Measurements from ENCODE around the gene ARL17B.
"Not testable (repeated sequence)": the region's sequence is repeated elsewhere in the genome, so short reads cannot be mapped to it uniquely, and the experiment has no call there.

Gene ARL17B

GRCh38 chr17:46264456-46265198 lies 96.9 kb downstream of the ARL17B start:
- H3K9ac ChIP-seq (ENCODE audit: low read depth, low read length): no peak overlapping the region
- peaks cover 2% of the 10 kb centered on the region for H3K27me3 ChIP-seq (ENCODE audit: control insufficient read depth, insufficient read depth, low read length)
- peak overlapping the region; percentile 19 for H3K4me2 ChIP-seq (ENCODE audit: low read length)
- H3K9me3 ChIP-seq (replicated peaks; ENCODE audit: low read length): no peaks in the 10 kb centered on the region
- H3K36me3 ChIP-seq (ENCODE audit: insufficient read depth, low read length): no peaks in the 10 kb centered on the region
- H3K4me1 ChIP-seq (ENCODE audit: control insufficient read depth, insufficient read depth, low read length): peaks cover 17% of the 10 kb centered on the region
- no peak overlapping the region for H3K4me3 ChIP-seq (ENCODE audit: low read length)

- Histone ChIP-seq H3K4me3 (ENCODE audit: low read length) (no peak overlapping the region), H3K36me3 (ENCODE audit: insufficient read depth, low read length) (no peaks in the 10 kb centered on the region), H3K27me3 (ENCODE audit: control insufficient read depth, insufficient read depth, low read length) (no peaks in the 10 kb centered on the region), H3K4me2 (ENCODE audit: low read length) (no peak overlapping the region), H3K9ac (ENCODE audit: low read depth, low read length) (no peak overlapping the region), H3K4me1 (ENCODE audit: control insufficient read depth, insufficient read depth, low read length) (peaks cover 17% of the 10 kb centered on the region), H3K9me3 (replicated peaks; ENCODE audit: low read length) (no peaks in the 10 kb centered on the region)
Measured at GRCh38 chr17:46262271-46262670, 99.3 kb downstream of the ARL17B start.

- not testable (repeated sequence) for H3K9me3 ChIP-seq (replicated peaks; ENCODE audit: low read length); H3K9ac ChIP-seq (ENCODE audit: low read depth, low read length); H3K27me3 ChIP-seq (ENCODE audit: control insufficient read depth, insufficient read depth, low read length); H3K36me3 ChIP-seq (ENCODE audit: insufficient read depth, low read length)
- Histone ChIP-seq H3K4me3 (ENCODE audit: low read length) (peak overlapping the region; percentile 56), H3K4me2 (ENCODE audit: low read length) (peak overlapping the region; percentile 79), H3K4me1 (ENCODE audit: control insufficient read depth, insufficient read depth, low read length) (peaks cover 10% of the 10 kb centered on the region)
Measured at GRCh38 chr17:46259845-46260661, 101.5 kb downstream of the ARL17B start.

GRCh38 chr17:46256369-46256768 lies 105.2 kb downstream of the ARL17B start:
- H3K9me3 ChIP-seq (replicated peaks; ENCODE audit: low read length); H3K4me1 ChIP-seq (ENCODE audit: control insufficient read depth, insufficient read depth, low read length); H3K9ac ChIP-seq (ENCODE audit: low read depth, low read length); H3K27me3 ChIP-seq (ENCODE audit: control insufficient read depth, insufficient read depth, low read length); H3K36me3 ChIP-seq (ENCODE audit: insufficient read depth, low read length); H3K4me3 ChIP-seq (ENCODE audit: low read length); H3K4me2 ChIP-seq (ENCODE audit: low read length): not testable (repeated sequence)

- H3K27me3 ChIP-seq (ENCODE audit: control insufficient read depth, insufficient read depth, low read length); H3K9me3 ChIP-seq (replicated peaks; ENCODE audit: low read length); H3K4me1 ChIP-seq (ENCODE audit: control insufficient read depth, insufficient read depth, low read length); H3K4me3 ChIP-seq (ENCODE audit: low read length); H3K4me2 ChIP-seq (ENCODE audit: low read length); H3K36me3 ChIP-seq (ENCODE audit: insufficient read depth, low read length); H3K9ac ChIP-seq (ENCODE audit: low read depth, low read length): not testable (repeated sequence)
Measured at GRCh38 chr17:46254215-46254614, 107.4 kb downstream of the ARL17B start.

GRCh38 chr17:46253722-46254121 lies 107.8 kb downstream of the ARL17B start:
- H3K9ac ChIP-seq (ENCODE audit: low read depth, low read length); H3K4me3 ChIP-seq (ENCODE audit: low read length); H3K4me1 ChIP-seq (ENCODE audit: control insufficient read depth, insufficient read depth, low read length); H3K27me3 ChIP-seq (ENCODE audit: control insufficient read depth, insufficient read depth, low read length); H3K9me3 ChIP-seq (replicated peaks; ENCODE audit: low read length); H3K4me2 ChIP-seq (ENCODE audit: low read length); H3K36me3 ChIP-seq (ENCODE audit: insufficient read depth, low read length): not testable (repeated sequence)

GRCh38 chr17:46252804-46253203 lies 108.8 kb downstream of the ARL17B start:
- not testable (repeated sequence) for H3K9me3 ChIP-seq (replicated peaks; ENCODE audit: low read length); H3K27me3 ChIP-seq (ENCODE audit: control insufficient read depth, insufficient read depth, low read length); H3K36me3 ChIP-seq (ENCODE audit: insufficient read depth, low read length); H3K4me2 ChIP-seq (ENCODE audit: low read length); H3K4me1 ChIP-seq (ENCODE audit: control insufficient read depth, insufficient read depth, low read length); H3K9ac ChIP-seq (ENCODE audit: low read depth, low read length); H3K4me3 ChIP-seq (ENCODE audit: low read length)

- not testable (repeated sequence) for H3K4me2 ChIP-seq (ENCODE audit: low read length); H3K36me3 ChIP-seq (ENCODE audit: insufficient read depth, low read length)
Measured at GRCh38 chr17:46249153-46249552, 112.4 kb downstream of the ARL17B start.

GRCh38 chr17:46244949-46245768 lies 116.4 kb downstream of the ARL17B start:
- H3K36me3 ChIP-seq (ENCODE audit: insufficient read depth, low read length); H3K27me3 ChIP-seq (ENCODE audit: control insufficient read depth, insufficient read depth, low read length); H3K4me2 ChIP-seq (ENCODE audit: low read length); H3K9me3 ChIP-seq (replicated peaks; ENCODE audit: low read length); H3K4me1 ChIP-seq (ENCODE audit: control insufficient read depth, insufficient read depth, low read length); H3K9ac ChIP-seq (ENCODE audit: low read depth, low read length); H3K4me3 ChIP-seq (ENCODE audit: low read length): not testable (repeated sequence)

More at GRCh38 chr17:46249153-46249552, 112.4 kb downstream of the ARL17B start:
- not testable (repeated sequence) for H3K4me1 ChIP-seq (ENCODE audit: control insufficient read depth, insufficient read depth, low read length); H3K4me3 ChIP-seq (ENCODE audit: low read length); H3K9me3 ChIP-seq (replicated peaks; ENCODE audit: low read length); H3K27me3 ChIP-seq (ENCODE audit: control insufficient read depth, insufficient read depth, low read length); H3K9ac ChIP-seq (ENCODE audit: low read depth, low read length)

GRCh38 chr17:46244339-46244913 lies 117.1 kb downstream of the ARL17B start:
- H3K36me3 ChIP-seq (ENCODE audit: insufficient read depth, low read length); H3K27me3 ChIP-seq (ENCODE audit: control insufficient read depth, insufficient read depth, low read length); H3K4me1 ChIP-seq (ENCODE audit: control insufficient read depth, insufficient read depth, low read length); H3K9ac ChIP-seq (ENCODE audit: low read depth, low read length); H3K4me2 ChIP-seq (ENCODE audit: low read length); H3K9me3 ChIP-seq (replicated peaks; ENCODE audit: low read length); H3K4me3 ChIP-seq (ENCODE audit: low read length): not testable (repeated sequence)

GRCh38 chr17:46243928-46244327 lies 117.6 kb downstream of the ARL17B start:
- H3K4me2 ChIP-seq (ENCODE audit: low read length); H3K4me3 ChIP-seq (ENCODE audit: low read length); H3K27me3 ChIP-seq (ENCODE audit: control insufficient read depth, insufficient read depth, low read length); H3K9me3 ChIP-seq (replicated peaks; ENCODE audit: low read length); H3K36me3 ChIP-seq (ENCODE audit: insufficient read depth, low read length); H3K9ac ChIP-seq (ENCODE audit: low read depth, low read length); H3K4me1 ChIP-seq (ENCODE audit: control insufficient read depth, insufficient read depth, low read length): not testable (repeated sequence)

Measured in skeletal muscle satellite cell (primary cell).